HG02610 (cell line): ENCODE measurements around the gene TCFL5.

Experiments
- ATAC-seq: cut with Tn5 transposase; IDR thresholded peaks from one replicate; pipeline ENCODE4 v1.9.1; 2021; ENCODE audit warnings: mild to moderate bottlenecking, moderate library complexity; ENCODE audit not compliant: unreplicated experiment

Gene TCFL5

GRCh38 chr20:62896526-62896925 lies 34.9 kb upstream of the TCFL5 start:
- ATAC-seq, result no peak

- ATAC-seq, result no peak
Observed at GRCh38 chr20:62895539-62895938, 33.9 kb upstream of the TCFL5 start.

- ATAC-seq, result no peak
Observed at GRCh38 chr20:62894261-62894660, 32.6 kb upstream of the TCFL5 start.

GRCh38 chr20:62893700-62894099 lies 32.1 kb upstream of the TCFL5 start:
- no peak for ATAC-seq

GRCh38 chr20:62892348-62893304 lies 31.0 kb upstream of the TCFL5 start:
- ATAC-seq, result no peak

GRCh38 chr20:62891111-62891510 lies 29.5 kb upstream of the TCFL5 start:
- ATAC-seq, result no peak

GRCh38 chr20:62890444-62890843 lies 28.8 kb upstream of the TCFL5 start:
- no peak for ATAC-seq

- no peak for ATAC-seq
Observed at GRCh38 chr20:62889871-62890270, 28.2 kb upstream of the TCFL5 start.

GRCh38 chr20:62889411-62889810 lies 27.8 kb upstream of the TCFL5 start:
- ATAC-seq, result no peak

- ATAC-seq, result no peak
Observed at GRCh38 chr20:62888910-62889309, 27.3 kb upstream of the TCFL5 start.

- ATAC-seq, result no peak
Observed at GRCh38 chr20:62888406-62888805, 26.8 kb upstream of the TCFL5 start.

GRCh38 chr20:62887860-62888239 lies 26.2 kb upstream of the TCFL5 start:
- ATAC-seq, result no peak

- no peak for ATAC-seq
Observed at GRCh38 chr20:62887152-62887859, 25.7 kb upstream of the TCFL5 start.

GRCh38 chr20:62886709-62887058 lies 25.1 kb upstream of the TCFL5 start:
- ATAC-seq, result no peak

GRCh38 chr20:62885896-62886708 lies 24.5 kb upstream of the TCFL5 start:
- ATAC-seq, result no peak

- no peak for ATAC-seq
Observed at GRCh38 chr20:62885046-62885895, 23.6 kb upstream of the TCFL5 start.

GRCh38 chr20:62884556-62884955 lies 22.9 kb upstream of the TCFL5 start:
- no peak for ATAC-seq

- ATAC-seq, result no peak
Observed at GRCh38 chr20:62882426-62882825, 20.8 kb upstream of the TCFL5 start.

GRCh38 chr20:62881662-62882395 lies 20.2 kb upstream of the TCFL5 start:
- no peak for ATAC-seq
